Thyroid gland (tissue), 4 donors: Measurements from ENCODE around the gene TARBP2. TPM values are rescaled to one million over a fixed set of nuclear protein-coding genes. Genes with fewer than 3 reads are reported as not detected.
"Not testable (repeated sequence)": the region's sequence is repeated elsewhere in the genome, so short reads cannot be mapped to it uniquely, and the experiment has no call there.

Source experiments
- DNase-seq, 2 donors: peaks; one replicate each; pipeline ENCODE4 v3.0.0-alpha.2; 2019
- H3K27ac ChIP-seq, 3 donors: fragments of 200-600 bp; sonication (generic); 1 replicate in 2 of 3; 2 replicates in 1 of 3; pipeline ENCODE4 v1.5.1; 2016 to 2019; ENCODE audit warnings: mild to moderate bottlenecking in 1 of 3, moderate library complexity in 1 of 3
- H3K27me3 ChIP-seq: fragments of 200-600 bp; sonication (generic); one replicate; pipeline ENCODE4 v1.5.1; 2019
- H3K36me3 ChIP-seq, 2 donors: fragments of 200-600 bp; sonication (generic); one replicate each; pipeline ENCODE4 v1.5.1; 2016 to 2019
- H3K4me1 ChIP-seq, 2 donors: fragments of 200-600 bp; sonication (generic); one replicate each; pipeline ENCODE4 v1.5.1; 2017 to 2019
- H3K4me3 ChIP-seq, 3 donors: fragments of 200-600 bp; sonication (generic); replicated peaks in 1 of 3; 1 replicate in 2 of 3; 2 replicates in 1 of 3; pipeline ENCODE4 v1.5.1; 2016; ENCODE audit warnings: mild to moderate bottlenecking in 1 of 3
- H3K9me3 ChIP-seq: fragments of 200-600 bp; sonication (generic); one replicate; pipeline ENCODE4 v1.5.1; 2017
- POLR2A ChIP-seq, 2 donors: fragments of 450-650 bp; IDR thresholded peaks; one replicate each; pipeline ENCODE4 v1.6.1; 2017; ENCODE audit warnings: antibody characterized with exemption in 2 of 2, mild to moderate bottlenecking in 2 of 2, moderate library complexity in 1 of 2
- WGBS, 2 donors: methylation state at CpG; one replicate each; pipeline ENCODE4 v1.1.5; 2017; 5-methylcytosine and 5-hydroxymethylcytosine counted together
- intact Hi-C: fragments of 100-400 bp; cut with DNase I; formaldehyde crosslinking; loops from one replicate; pipeline ENCODE4 v1.15.1; 2023
- total RNA-seq, 4 donors: library from RNA; depleted of rRNA; stranded (reverse); fragments of >200 nt; gene quantifications; one replicate each; pipeline ENCODE4 v1.2.3, GENCODE V29; 2016
- TF ChIP-seq, protein P1 (sequence below), 6 experiments: fragments of 200-600 bp in 3 of 6; fragments of 450-650 bp in 3 of 6; sonication (generic) in 3 of 6; IDR thresholded peaks; one replicate each; pipeline ENCODE4 v1.5.1; 2016 to 2019; ENCODE audit warnings: antibody characterized with exemption in 6 of 6, mild to moderate bottlenecking in 2 of 6, inconsistent platforms in 1 of 6, moderate library complexity in 1 of 6

TARBP2 gene
- total RNA-seq, 4 donors from 2014 or later: 31.2 to 44.8 (median 34.7) TPM

DNA sequence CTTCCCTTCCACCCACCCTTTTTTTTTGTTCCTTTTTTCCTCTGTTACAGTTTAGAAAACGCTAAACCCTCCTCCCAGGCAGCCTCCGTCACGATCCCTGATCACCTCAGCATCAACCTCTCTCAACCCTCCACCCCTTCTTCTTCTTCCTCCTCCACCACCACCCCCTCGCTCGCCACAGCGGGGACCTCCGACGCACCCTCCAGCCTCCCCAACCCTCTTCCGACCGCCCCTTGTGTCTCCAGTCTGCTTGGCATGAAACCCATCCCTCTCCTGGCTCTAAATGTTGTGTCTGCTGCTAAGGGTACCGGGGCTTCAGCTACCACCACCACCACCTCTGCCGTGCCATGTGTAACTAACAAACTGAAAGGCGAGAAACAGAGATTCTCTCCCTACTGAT, 26.3 kb upstream of the TARBP2 start:
- no peaks in the 10 kb centered on the region for H3K9me3 ChIP-seq
- no peaks in the 10 kb centered on the region for H3K27me3 ChIP-seq
- WGBS, 2 donors: 81 to 87% methylated on average over 13 of the region's 13 CpGs
- H3K4me1 ChIP-seq: no peaks in the 10 kb centered on the region
- intact Hi-C loops: no loop called here
- no peak for DNase-seq
- H3K27ac ChIP-seq: no peak overlapping the region
- no peak for TF ChIP-seq POLR2A (IDR thresholded peaks at IDR 0.05)
- TF ChIP-seq, protein P1, sequence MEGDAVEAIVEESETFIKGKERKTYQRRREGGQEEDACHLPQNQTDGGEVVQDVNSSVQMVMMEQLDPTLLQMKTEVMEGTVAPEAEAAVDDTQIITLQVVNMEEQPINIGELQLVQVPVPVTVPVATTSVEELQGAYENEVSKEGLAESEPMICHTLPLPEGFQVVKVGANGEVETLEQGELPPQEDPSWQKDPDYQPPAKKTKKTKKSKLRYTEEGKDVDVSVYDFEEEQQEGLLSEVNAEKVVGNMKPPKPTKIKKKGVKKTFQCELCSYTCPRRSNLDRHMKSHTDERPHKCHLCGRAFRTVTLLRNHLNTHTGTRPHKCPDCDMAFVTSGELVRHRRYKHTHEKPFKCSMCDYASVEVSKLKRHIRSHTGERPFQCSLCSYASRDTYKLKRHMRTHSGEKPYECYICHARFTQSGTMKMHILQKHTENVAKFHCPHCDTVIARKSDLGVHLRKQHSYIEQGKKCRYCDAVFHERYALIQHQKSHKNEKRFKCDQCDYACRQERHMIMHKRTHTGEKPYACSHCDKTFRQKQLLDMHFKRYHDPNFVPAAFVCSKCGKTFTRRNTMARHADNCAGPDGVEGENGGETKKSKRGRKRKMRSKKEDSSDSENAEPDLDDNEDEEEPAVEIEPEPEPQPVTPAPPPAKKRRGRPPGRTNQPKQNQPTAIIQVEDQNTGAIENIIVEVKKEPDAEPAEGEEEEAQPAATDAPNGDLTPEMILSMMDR (IDR thresholded peaks at IDR 0.05): no peak
- no peak overlapping the region for H3K4me3 ChIP-seq
- peaks cover 77 to 96% of the 10 kb centered on the region in 2 donors for H3K36me3 ChIP-seq

DNA sequence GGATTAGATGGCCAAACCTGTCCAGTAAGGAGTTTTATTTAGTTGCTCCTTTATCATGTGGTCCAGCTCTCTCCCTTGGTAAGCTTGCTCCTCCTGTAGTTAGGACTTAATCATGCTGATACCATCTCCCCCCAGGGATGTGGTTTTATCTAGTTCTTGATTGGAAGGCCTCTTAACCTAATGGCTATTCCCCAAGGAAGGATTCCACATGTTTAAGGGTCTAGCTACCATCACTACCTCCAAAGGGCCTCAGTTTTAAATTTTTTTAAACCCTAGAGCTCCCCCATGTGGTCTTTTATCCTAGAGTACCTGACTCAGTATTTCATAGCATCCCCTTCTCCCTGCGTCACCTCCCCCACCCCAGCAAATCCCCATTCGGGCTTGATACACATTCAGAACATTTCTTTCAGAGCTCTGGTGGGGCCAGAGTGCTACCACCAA, 24.3 kb upstream of the TARBP2 start:
- no peak overlapping the region for H3K4me3 ChIP-seq
- DNase-seq: no peak
- no peak overlapping the region for H3K27ac ChIP-seq
- H3K36me3 ChIP-seq: peaks cover 77 to 96% of the 10 kb centered on the region in 2 donors
- H3K27me3 ChIP-seq: no peaks in the 10 kb centered on the region
- intact Hi-C loops: no loop called here
- TF ChIP-seq, protein P1 (IDR thresholded peaks at IDR 0.05): peak in 1 of 6 experiments; percentile 10
- TF ChIP-seq POLR2A (IDR thresholded peaks at IDR 0.05): no peak
- H3K9me3 ChIP-seq: no peaks in the 10 kb centered on the region
- no peaks in the 10 kb centered on the region for H3K4me1 ChIP-seq
- 73 to 83% methylated on average over 2 of the region's 2 CpGs for WGBS, 2 donors

DNA sequence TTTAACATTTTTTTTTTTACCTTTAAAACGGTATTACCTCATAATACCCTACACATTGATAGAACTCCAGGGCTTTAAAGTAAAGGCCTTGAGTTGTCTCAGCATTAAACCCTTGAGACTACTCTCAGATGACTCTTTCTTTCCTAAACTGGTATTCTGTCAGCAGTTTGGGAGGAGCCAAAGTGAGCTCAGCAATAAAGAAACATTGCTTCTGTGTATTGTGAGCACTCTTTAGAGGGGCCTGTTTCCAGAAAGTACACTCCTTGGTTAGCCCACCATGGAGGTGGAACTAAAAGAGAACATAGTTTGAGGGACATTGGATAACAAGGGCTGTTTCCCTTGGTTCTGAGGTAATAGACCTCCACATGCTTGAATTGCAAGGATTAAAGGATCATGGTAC, 22.2 kb upstream of the TARBP2 start:
- Histone ChIP-seq H3K4me1 (peaks cover 0 to 2% of the 10 kb centered on the region in 2 donors), H3K9me3 (no peaks in the 10 kb centered on the region), H3K27me3 (no peaks in the 10 kb centered on the region), H3K27ac (no peak overlapping the region), H3K36me3 (peaks cover 79 to 94% of the 10 kb centered on the region in 2 donors), H3K4me3 (no peak overlapping the region)
- intact Hi-C loops: no loop called here
- 47 to 54% methylated on average over 1 of the region's 1 CpG for WGBS, 2 donors
- TF ChIP-seq, protein P1 (IDR thresholded peaks at IDR 0.05): no peak
- DNase-seq: no peak

DNA sequence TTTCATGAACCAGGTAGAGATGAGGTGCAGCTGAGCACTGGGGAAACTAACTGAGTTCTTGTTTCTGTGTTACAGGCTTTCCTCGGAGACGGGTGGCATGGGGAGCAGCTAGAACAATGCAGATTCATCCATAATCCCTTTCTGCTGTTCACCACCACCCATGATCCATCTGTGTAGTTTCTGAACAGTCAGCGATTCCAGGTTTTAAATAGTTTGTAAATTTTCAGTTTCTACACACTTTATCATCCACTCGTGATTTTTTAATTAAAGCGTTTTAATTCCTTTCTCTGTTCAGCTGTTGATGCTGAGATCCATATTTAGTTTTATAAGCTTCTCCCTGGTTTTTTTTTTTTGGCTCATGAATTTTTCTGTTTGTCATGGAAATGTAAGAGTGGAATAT, 21.8 kb upstream of the TARBP2 start:
- TF ChIP-seq POLR2A (IDR thresholded peaks at IDR 0.05): no peak
- TF ChIP-seq, protein P1 (IDR thresholded peaks at IDR 0.05): no peak
- WGBS, 2 donors: 81 to 86% methylated on average over 5 of the region's 5 CpGs
- Histone ChIP-seq H3K27me3 (no peaks in the 10 kb centered on the region), H3K36me3 (peaks cover 79 to 89% of the 10 kb centered on the region in 2 donors), H3K4me3 (no peak overlapping the region), H3K27ac (no peak overlapping the region), H3K9me3 (no peaks in the 10 kb centered on the region), H3K4me1 (peaks cover 0 to 2% of the 10 kb centered on the region in 2 donors)
- no peak for DNase-seq
- intact Hi-C loops: no loop called here

DNA sequence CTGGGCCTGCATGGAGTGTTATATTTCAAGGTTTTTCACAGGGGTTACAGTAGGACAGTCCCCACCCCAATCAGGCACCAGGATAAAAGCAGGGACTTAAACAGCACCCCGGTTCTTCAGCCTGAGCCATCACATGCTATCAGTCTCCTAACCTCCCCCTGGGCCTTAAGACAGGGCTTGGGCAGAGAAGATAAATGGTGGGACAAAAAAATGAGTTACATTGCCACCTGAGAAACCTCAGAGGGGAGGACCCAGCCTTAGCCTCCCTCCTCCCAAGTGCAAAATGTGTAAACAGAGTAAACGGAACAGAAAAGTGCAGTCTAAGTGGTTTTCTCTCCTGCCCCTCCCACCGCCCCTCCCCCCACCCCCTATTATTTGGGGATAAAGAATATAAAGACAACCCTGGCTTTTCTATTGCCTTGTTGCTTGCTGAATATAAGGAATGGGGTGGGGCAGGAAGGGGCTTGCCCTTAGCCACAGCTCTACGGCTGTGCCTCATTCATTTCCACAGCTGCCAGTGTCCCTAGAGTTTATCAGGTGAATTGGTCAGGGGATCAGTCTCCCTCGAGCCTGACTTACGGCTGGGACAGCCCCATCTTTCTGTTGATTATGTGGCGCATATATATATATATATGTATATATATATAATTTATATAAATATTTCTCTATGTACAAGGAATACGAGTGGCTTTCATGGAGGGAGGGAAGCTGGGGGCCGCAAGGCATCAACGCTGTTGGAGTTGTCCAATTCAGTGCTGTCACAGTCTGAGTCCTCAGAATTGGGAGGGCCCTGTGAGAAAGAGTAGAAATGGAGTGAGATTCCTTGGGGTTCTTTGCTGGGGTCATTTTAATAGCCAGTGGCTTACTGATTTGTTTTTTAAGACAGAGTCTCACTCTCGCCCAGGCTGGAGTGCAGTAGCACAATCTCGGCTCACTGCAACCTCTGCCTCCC, 20.3 kb upstream of the TARBP2 start:
- no peak for TF ChIP-seq POLR2A (IDR thresholded peaks at IDR 0.05)
- TF ChIP-seq, protein P1 (IDR thresholded peaks at IDR 0.05): no peak
- no peaks in the 10 kb centered on the region for H3K27me3 ChIP-seq
- no peak overlapping the region for H3K4me3 ChIP-seq
- no peak for DNase-seq
- WGBS, 2 donors: 84 to 88% methylated on average over 12 of the region's 12 CpGs
- peaks cover 67 to 78% of the 10 kb centered on the region in 2 donors for H3K36me3 ChIP-seq
- intact Hi-C loops: no loop called here
- no peaks in the 10 kb centered on the region for H3K9me3 ChIP-seq
- H3K27ac ChIP-seq: no peak overlapping the region
- H3K4me1 ChIP-seq: peaks cover 0 to 2% of the 10 kb centered on the region in 2 donors

DNA sequence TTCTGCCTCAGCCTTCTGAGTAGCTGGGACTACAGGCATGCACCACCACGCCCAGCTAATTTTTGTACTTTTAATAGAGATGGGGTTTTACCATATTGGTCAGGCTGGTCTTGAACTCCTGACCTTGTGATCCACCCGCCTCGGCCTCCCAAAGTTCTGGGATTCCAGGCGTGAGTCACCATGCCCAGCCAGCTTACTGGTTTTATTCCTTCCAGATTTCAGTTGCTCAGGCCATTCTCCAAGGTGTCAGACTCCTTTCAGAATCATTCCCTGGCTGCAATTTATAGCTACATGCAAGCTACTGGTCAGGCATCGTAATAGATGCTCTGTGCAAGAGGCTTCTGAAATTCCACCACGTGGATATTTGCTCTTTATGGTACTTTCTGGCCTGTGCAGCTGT, 19.6 kb upstream of the TARBP2 start:
- H3K27me3 ChIP-seq, intact Hi-C loops, H3K4me1 ChIP-seq, DNase-seq, H3K4me3 ChIP-seq, H3K27ac ChIP-seq, H3K9me3 ChIP-seq: not testable (repeated sequence)
- H3K36me3 ChIP-seq: peaks cover 63 to 71% of the 10 kb centered on the region in 2 donors
- 72 to 83% methylated on average over 6 of the region's 6 CpGs for WGBS, 2 donors
